SKM-1 treated with dmso at 0.1 percent for 144 hours (cell line): ENCODE results near the gene PTPRE.
"Not testable (repeated sequence)": the region's sequence is repeated elsewhere in the genome, so short reads cannot be mapped to it uniquely, and the experiment has no call there.

Experiments
- DNase-seq: peaks from one replicate; lab custom pipeline; 2025; ENCODE audit not compliant: unreplicated experiment; lab: John Stamatoyannopoulos, UW

The PTPRE gene

DNA sequence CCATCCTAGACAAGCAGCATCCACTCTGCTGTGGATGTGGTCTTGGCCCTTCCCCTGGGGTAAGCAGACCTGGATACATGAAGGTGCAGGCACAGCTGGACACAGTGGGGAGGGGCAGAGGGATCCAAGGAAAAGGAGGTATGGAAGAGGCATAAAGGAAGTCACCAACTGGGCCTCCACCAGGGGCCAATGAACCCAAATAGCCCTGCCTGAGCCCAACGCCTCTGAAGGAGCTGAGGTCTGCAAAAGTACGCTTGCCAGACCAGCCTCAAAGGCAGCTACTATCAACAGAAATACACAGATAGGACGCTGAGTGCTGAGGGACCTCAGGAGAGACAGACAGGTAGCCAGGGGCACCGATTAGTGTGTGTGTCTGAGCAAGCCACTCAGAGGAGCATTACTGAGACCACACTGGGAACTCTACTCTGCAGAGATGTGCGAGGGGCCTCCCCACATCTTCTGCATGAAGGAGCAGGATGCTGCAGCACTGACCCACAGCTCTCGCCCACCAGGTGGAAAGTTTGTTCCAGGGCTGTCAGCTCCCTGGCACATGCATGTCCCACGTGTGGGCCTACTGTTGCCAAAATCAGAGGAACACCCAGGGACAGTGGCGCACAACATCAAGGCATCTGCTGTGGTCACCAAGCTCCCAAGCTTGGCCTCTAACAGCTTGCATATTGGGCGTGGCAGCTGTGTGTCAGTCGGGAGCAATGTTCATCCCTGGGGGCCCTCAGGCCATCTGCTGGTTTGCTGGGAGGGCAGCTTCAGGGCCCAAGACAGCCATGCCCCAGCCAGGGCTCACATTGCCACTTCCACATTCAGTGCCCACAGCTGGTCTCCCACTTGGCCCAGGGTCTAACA lies 179.3 kb downstream of the PTPRE start:
- no peak for DNase-seq

DNA sequence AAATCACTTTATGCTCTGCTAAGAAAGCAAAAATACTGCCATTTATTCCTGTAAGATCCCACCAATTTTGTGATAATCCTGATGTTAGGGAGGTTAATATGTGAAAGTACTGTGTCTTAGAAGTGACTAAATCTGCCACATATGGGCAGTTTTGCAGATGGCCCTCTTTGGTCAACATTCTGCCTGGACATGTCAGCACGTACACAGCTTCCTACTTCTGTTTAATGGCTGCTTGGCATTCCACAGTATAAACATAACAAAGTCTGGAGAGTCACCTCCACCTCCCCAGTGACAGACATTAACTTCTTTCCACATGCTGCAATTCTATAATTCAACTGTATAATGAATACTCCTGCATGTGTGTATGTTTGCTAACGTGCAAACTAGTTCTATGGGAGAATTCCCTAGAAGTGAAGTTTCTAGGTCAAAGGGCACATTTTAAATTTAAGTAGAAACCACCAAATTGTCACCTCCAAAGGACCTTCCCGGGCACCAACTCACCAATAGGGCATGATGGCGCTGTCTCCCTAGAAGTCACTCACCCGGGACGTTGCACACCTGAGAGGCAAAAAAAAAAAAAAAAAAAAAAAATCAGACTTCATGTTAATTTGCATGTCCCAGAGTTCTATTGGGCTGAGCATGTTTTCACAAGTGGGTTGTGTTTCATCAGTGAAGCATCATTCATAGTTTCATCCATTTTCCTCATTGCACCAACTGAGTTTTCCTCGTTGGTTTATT lies 180.4 kb downstream of the PTPRE start:
- DNase-seq = no peak

DNA sequence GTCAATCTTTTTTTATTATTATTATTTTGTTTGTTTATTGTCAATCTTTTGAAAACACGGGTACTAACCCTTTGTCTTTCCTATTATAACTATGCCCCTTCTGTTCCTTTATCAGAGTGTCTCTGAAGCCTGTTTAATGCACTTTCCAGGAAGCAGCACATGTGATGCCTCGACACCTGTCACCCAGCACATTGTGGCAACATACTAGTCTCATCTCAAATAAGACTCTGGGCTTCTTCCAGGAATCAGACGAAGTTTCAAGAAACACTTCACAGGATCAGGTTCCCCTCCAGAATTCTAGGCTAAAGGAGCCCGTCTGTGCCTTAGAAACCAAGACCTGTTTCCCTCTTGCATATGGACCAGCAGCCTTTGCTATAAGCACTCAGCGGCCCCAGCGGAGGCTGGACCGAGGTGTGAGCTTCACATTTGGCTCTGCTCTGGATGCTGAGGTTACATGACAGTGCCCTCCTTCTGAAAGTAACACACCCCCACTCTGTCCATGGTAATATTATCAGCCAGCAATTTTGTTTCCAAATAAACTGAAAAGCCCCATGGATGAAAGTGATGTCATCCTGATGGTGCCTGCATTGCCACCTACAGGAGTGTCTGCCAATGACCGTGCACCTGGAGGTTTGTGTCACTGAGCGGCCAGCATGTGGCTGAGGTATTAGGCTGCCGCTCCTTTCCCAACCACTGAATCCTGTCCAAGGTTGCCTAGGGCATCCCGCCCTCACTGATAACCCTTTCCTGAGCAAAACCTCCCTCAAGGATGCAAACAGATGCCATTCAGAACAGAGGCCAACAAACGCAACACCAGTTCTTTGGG lies 181.2 kb downstream of the PTPRE start:
- no peak for DNase-seq

DNA sequence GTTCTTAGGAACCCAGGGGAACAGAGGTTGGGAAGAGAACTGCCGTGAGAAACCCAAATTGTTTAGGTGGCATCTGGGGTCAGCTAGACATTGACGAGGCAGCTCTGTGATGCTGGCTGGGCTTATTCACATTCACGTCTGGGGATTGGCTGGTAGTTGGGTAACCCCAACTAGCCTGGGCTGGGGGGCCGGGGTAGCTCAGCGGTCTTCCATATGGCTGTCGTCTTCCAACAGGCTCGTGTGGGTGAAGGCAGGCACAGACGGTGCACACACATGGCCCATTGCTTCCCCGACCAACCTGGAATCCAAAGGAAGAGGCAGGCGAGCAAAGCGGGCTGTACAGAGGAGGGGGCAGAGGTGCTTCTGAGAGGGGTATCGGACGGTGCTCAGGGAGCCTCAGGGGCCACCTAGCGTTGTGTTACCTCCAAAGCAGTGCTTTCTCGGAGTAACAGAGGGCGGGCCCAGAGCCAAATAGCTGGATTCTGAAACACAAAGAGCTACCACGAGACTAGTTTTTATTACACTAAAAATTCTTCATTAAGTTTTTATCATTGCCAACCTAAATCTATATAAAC lies 184.8 kb downstream of the PTPRE start:
- no peak for DNase-seq

DNA sequence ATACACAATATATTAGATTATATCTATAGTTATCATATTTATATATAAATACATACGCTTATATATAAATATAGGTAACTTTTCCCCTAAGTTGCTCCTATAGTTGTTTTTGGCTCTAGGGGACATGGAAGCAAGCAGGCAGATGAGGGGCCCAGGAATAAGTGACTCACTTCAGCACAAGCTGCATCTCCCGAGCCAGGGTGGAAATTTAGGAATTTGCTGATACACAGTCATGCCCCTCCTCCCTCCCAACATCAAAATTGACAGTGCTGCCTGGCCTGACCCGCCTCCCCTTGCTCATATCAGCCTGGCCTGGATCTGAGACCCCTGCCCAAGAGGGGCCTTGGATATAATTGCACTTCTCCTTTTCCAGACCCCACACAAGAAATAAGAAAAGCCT lies 185.6 kb downstream of the PTPRE start:
- no peak for DNase-seq

DNA sequence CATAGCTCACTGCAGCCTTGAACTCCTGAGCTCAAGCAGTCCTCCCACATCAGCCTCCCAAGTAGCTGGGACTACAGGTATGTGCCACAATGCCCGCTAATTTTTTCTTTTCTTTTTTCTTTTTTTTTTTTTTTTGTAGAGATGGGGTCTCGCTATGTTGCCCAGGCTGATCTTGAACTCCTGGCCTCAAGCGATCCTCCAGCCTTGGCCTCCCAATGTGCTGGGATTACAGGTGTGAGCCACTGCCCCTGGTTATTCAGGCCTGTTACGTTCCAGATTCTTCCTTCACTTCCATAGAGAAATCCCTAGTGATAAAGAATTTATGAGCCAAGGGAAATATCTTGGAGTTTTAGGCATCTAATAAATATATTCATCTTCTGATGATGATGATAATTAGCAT lies 187.7 kb downstream of the PTPRE start:
- not testable (repeated sequence) for DNase-seq

DNA sequence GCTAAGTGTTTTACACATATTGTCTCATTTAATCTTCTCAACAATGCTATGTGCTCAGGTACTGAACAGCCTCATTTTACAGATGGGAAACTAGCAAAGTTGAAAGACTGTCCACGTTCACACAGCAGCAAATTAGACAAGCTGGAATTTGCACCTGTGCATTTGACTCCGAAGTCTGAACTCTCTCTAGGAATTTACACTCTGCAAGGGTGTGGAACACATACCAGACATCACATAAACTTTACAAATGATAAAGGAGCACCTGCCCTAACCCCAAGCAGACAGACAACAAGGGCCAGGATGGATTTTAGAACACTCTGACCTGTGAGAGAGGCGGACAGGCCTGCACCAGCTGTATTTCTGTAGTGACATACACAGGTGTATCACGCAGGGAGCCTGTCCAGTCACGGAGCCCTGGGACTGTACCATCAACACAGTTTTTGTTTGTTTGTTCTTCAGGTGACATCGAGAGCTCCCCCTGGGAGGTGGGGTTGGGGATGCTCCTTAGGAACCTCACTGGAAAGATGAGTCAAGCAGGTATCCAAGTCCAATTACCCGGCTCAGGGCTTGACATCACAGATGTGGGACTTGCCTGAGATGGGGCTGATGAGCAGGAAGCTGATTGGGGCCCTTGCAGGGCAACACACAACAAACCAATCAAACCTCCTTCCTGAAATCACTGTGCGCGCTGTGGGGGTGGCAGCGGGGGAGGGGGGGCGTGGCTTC lies 188.3 kb downstream of the PTPRE start:
- DNase-seq = no peak

DNA sequence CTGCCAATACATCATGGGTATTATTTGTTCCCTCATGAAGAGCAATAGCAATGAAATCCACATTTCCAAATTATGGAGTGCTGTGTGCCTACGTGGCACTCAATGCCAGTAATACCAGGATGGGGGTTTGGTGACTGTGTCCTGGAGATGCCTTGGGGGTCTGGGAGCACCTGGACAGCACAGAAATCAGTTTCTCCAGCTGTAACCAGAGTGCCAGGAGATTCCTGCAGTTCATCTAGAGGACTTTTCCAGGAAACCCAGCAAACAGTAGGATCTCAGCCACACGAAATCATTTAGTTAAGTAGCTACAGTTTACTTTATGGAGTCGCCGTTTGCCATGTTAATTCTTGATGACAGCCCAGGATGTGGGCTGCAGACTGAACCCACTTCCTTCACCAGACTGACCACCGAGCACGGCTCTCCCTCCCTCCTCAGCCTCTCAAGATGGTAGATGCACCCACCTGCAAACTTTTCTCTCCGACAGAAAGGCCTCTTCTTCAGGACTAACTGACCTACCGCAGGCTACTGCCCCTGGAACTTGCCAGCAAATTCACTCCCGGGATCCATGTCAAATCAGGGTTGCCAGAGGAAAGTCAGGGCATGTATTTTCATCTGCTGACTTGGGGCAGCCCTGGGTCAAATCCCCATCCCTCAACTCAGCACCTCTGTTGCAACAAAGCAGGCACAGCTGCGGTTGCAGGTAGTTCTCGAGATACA lies 189.0 kb downstream of the PTPRE start:
- no peak for DNase-seq

DNA sequence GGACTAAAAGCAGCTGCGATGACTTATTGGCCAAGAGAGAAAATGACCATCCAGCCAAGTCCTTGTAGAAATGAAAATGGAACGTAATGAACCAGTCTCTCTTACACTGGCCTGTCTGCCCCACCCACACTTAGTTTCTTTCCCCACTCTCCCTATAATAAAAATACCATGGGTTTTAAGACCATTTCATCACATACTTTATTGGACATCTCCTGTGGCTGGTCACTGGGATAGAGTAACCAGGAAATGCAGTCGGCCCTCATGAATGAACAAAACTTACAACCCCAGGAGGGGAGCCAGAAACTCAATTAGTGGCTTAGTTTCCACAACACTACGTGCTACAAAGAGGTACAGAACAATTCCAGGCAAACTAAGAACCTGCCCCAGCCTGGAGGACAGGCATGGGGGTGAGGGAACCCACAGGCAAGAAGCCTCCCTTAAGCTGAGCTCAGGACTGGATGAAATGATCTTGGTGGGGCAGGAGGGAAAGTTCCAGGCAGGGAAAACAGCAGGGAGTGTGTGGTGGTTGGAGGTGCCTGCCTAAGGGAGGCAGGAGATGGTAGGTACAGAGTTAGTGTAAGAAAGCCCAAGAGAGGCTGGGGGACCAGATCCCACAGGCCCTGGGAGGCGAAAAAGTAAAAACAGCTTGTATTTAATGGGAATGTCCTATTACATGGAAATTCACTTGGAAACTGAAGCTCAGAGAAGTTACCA lies 189.7 kb downstream of the PTPRE start:
- no peak for DNase-seq

DNA sequence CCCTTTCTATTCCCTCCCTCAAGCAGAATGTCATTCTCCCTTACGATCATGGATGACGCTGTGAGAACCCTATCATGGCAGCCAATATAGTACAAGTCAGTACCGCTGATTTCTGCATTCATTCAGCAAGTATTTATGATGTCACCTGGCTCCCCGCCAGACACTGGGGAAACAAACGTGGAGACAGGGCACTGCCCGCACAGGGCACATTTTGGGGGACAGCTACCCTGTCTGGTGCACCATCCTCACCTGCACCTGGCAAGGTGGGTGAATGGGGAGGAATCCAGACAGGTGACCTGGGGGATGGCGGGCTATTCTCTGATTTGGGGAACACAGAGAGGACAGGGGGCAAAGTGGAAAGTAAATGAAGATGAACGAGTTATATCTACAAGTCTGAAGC lies 190.9 kb downstream of the PTPRE start:
- no peak for DNase-seq

DNA sequence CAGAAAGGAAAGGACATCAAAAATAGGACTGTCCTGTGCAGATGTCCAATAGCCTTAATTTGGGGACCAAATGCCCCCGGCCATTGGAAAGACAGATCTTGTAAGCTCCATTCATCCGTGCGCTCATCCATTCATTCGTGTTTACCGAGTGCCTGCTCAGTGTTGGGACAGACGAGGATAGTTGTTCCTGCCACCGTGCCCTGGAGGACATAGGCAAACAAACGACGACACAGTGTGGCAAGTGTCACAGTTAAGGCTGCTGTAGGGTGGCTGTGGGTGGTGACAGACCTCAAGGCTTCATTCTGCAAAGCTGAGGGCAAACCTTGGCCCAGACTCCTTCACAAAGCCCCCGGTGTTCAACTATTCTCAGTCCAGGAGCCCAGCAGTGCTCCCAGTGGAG lies 191.7 kb downstream of the PTPRE start:
- DNase-seq = no peak

DNA sequence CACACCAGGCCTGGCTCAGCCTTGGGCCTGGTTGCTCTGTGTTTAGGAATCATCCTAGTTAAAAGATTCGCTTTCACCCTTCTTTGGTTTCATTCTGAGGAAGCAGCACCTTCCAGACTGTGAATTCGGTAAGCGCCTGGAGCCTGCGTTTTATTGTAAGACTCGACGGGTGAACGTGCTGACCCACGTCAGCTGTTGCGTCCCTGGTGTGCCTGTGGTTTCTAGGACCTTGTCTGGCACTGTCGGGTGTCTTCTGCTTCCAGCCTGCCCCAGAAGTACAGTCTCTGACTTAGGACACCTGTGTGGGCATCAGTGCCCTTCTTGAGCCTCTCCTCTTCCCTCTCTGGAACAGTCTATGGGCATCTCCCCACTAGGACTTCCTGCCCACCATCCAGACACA lies 193.0 kb downstream of the PTPRE start:
- no peak for DNase-seq

DNA sequence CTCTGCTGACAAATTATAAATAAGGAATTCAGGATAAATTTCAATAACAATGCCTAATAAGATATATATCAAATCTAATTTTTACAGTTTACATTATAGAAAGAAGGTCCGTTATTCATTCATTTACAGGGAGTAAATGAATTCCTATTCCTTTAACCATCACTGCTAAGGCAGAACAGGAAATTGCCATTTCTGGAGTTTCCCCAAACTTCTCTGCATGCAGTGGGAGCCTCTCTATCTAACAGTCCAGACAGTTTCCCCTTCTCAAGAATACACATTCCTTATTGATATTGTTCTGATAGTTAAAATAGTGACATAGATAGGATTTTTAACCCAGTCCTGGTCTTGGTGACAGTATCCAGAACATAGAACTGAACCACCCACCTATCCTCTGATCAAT lies 195.0 kb downstream of the PTPRE start:
- no peak for DNase-seq

DNA sequence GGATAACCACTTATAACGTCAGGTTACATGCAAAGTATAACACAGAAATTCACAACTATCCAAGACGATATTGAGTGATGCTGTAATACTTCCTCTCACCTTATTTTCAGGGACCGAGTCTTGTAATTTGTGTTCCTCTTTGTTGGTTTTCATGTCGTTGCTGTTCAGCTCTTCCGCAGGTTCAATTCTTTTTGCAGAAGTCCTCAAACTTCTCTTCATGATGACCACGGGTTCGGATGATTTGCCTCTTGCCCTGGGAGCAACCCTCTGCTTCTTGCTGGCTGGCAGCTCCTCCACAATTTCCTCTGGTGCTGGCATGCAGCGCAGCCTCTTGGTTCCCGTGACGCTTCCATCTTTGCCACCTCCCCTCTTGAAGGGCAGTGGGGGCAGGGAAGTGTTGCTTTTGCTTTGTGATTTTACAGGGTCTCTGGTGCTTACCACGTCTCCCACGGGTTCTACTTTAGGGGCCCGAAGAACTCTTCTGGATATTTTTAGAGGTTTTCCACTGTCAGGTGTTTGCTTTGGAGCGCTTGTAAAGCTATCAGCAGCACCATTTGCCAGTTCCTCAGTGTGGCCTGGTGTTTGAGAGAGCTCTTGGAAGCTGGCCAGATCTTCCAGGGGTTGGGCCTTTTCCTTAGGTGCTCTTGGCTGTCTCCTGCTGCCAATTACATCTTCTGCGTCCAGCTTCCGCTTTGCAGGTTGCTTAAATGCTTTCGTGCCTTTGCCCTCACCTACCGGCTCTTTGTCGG lies 195.8 kb downstream of the PTPRE start:
- DNase-seq = no peak

DNA sequence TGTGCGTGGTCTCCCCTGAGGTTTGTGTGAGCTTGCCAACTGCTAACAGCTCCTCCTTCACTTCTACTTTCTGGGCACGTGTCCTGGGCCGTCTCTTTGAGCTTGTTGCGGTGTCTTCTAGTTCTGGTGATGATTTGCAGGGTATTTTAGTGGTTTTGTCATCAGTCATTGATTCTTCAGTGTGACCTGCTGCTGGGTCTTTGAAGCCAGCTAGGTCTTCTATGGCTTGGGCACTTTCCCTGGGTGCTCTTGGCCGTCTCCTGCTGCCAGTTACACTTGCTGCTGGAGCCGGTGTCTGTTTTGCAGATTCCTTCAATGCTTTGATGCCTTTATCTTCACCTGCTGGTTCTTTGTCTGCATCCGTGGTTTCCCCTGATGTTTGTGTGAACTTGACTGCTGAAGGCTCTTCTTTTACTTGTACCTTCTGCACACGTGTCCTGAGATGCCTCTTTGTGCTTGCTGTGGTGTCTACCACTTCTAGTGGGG lies 196.4 kb downstream of the PTPRE start:
- no peak for DNase-seq

DNA sequence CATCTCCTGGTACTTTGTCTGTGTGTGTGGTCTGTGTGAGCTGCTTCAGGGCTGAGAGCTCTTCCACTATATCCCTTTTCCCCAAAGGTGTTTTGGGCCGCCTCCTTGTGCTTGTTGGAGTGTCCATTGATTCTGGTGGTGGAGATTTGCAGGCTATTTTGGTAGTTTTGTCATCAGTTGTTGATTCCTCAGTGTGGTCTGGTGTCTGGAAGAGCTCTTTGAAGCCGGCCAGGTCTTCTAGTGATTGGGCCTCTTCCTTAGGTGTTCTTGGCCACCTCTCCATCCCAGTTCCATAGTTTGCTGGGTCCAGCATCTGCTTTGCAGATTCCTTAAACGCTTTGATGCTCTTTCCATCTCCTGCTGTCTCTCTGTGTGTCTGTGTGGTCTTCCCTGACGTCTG lies 198.5 kb downstream of the PTPRE start:
- no peak for DNase-seq

DNA sequence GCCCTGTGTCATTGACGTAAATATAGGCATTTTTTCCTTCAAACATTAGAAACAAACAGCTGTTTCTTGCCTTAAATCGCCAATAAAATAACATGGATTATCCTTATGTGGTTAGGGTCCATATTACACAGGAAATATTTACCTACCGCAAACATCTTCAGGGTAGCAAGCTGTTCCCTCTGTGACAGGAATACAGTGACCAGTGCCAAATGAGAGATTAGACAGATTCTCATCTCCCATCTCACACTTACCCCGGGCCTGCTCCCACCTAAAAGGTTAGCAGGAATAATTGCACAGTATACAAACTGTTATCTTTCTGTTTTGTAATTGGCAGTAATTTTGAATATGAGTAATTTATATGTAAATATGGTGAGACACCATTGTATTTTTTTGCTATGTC lies 202.8 kb downstream of the PTPRE start:
- DNase-seq = no peak

DNA sequence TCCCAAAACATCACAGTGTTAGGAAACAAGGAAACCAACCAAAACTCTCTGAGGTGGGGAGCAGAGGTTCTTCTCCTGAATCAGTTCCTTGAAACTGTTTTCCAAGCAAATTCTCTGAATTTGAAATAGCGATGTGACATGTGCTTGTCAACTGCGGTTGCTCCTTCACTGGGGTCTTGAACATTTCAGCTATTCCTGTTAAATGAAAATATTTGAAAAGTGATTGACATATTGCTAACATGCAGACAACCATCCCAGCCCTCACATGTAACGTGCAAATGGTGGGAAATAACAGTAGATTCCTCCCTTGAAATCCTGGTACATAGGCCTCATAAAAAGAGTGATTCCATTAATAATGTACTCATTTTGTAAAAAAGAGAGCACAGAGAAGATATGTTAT lies 203.4 kb downstream of the PTPRE start:
- DNase-seq = no peak

DNA sequence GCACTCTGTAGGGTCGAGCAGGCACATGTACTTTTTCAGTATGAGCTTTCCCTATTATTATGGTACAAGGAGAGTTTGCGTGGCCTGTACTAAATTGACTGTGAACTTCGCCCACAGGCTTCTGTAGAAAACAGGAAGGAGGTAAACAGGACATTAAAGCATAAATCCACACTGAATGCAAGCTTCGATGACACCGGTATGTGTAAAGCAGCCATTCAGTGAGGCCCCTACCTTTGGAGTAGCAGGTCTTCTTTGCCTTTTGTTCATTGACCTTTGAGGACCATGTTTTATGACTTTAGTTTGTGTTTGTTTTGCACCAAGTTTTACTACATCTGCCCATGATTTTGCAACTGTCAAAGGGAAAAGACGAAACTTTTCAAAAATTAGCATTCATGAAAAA lies 204.8 kb downstream of the PTPRE start:
- no peak for DNase-seq
